ENCODE measurements around the gene MPI.
"Not testable (repeated sequence)": the region's sequence is repeated elsewhere in the genome, so short reads cannot be mapped to it uniquely, and the experiment has no call there.

Gene MPI

DNA sequence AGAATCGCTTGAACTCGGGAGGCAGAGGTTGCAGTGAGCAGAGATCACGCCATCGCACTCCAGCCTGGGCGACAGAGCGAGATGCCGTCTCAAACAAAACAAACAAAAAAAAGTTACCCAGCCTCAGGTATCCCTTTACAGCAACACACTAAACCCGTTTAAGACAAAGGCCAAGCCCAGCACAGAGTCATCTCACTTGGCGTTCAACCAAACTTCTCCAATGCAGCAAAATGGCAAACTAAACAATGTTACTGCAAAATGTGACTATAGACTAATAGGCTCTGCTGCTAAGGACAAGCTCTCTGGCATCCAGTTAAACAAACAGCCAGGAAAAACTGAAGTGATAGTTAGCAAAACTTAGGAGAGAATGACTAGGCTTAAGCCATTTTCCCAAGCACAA is 23.2 kb downstream of the MPI start:
- no peaks in the 10 kb centered on the region for H3K27me3 Mint-ChIP-seq (ENCODE audit: low read depth)
- H3K4me1 Mint-ChIP-seq: no peaks in the 10 kb centered on the region
- H3K27ac Mint-ChIP-seq: no peak overlapping the region
- no peaks in the 10 kb centered on the region for H3K9me3 Mint-ChIP-seq
- TF ChIP-seq, protein P1, sequence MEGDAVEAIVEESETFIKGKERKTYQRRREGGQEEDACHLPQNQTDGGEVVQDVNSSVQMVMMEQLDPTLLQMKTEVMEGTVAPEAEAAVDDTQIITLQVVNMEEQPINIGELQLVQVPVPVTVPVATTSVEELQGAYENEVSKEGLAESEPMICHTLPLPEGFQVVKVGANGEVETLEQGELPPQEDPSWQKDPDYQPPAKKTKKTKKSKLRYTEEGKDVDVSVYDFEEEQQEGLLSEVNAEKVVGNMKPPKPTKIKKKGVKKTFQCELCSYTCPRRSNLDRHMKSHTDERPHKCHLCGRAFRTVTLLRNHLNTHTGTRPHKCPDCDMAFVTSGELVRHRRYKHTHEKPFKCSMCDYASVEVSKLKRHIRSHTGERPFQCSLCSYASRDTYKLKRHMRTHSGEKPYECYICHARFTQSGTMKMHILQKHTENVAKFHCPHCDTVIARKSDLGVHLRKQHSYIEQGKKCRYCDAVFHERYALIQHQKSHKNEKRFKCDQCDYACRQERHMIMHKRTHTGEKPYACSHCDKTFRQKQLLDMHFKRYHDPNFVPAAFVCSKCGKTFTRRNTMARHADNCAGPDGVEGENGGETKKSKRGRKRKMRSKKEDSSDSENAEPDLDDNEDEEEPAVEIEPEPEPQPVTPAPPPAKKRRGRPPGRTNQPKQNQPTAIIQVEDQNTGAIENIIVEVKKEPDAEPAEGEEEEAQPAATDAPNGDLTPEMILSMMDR (IDR thresholded peaks at IDR 0.05; ENCODE audit: unreplicated experiment in 3 of 3): no peak
- no peak overlapping the region for H3K4me3 Mint-ChIP-seq
- peaks cover 43% of the 10 kb centered on the region for H3K36me3 Mint-ChIP-seq (ENCODE audit: low read depth)

DNA sequence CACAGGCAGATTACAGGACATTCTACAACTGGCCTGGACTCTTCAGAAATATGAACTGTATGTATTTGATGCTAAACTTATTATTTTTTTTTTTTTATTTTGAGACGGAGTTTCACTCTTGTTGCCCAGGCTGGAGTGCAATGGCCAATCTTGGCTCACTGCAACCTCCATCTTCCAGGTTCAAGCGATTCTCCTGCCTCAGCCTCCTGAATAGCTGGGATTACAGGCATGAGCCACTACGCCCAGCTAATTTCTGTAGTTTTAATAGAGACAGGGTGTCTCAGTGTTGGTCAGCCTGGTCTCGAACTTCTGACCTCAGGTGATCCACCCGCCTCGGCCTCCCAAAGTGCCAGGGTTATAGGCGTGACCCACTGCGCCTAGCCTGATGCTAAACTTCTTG is 24.0 kb downstream of the MPI start:
- peaks cover 48% of the 10 kb centered on the region for H3K36me3 Mint-ChIP-seq (ENCODE audit: low read depth)
- not testable (repeated sequence) for H3K27ac Mint-ChIP-seq; H3K9me3 Mint-ChIP-seq; H3K4me1 Mint-ChIP-seq; H3K4me3 Mint-ChIP-seq; H3K27me3 Mint-ChIP-seq (ENCODE audit: low read depth)

DNA sequence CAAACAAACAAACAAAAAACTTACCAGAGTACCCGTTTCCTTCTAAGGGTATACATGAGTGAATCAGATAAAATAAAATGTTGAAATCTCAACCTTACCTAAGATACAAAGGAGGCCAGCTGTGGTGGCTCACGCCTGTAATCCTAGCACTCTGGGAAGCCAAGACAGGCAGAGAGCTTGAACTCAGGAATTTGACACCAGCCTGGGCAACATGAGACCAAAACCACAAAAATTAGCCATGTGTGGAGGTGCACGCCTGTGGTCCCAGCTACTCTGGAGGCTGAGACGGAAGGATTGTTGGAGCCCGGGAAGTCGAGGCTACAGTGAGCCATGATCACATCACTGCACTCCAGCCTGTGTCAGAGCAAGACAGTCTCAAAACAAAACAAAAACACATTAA is 27.8 kb downstream of the MPI start:
- TF ChIP-seq, protein P1 (IDR thresholded peaks at IDR 0.05; ENCODE audit: unreplicated experiment in 3 of 3): no peak
- Mint-ChIP-seq H3K27me3 (ENCODE audit: low read depth) (no peaks in the 10 kb centered on the region), H3K36me3 (ENCODE audit: low read depth) (peaks cover 68% of the 10 kb centered on the region), H3K4me1 (no peaks in the 10 kb centered on the region), H3K4me3 (no peak overlapping the region), H3K9me3 (no peaks in the 10 kb centered on the region), H3K27ac (no peak overlapping the region)

DNA sequence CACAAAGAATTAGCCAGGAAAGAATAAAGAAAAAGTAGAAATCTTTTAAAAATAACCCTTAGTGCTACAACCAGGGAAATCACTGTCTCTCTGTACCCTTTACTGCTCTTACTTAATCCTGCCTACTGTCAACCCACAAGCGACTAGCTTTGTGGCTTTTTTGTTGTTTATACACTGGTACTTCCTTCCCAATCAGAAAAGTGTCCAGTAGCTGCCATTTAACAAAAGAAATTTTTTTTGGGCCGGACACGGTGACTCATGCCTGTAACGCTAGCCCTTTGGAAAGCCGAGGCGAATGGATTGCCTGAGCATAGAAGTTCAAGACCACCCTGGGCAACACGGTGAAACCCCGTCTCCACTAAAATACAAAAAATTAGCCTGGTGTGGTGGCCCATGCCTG is 30.6 kb downstream of the MPI start:
- Mint-ChIP-seq H3K9me3 (no peaks in the 10 kb centered on the region), H3K27ac (no peak overlapping the region), H3K27me3 (ENCODE audit: low read depth) (no peaks in the 10 kb centered on the region), H3K4me1 (no peaks in the 10 kb centered on the region), H3K36me3 (ENCODE audit: low read depth) (peaks cover 60% of the 10 kb centered on the region), H3K4me3 (no peak overlapping the region)
- TF ChIP-seq, protein P1 (IDR thresholded peaks at IDR 0.05; ENCODE audit: unreplicated experiment in 3 of 3): no peak

DNA sequence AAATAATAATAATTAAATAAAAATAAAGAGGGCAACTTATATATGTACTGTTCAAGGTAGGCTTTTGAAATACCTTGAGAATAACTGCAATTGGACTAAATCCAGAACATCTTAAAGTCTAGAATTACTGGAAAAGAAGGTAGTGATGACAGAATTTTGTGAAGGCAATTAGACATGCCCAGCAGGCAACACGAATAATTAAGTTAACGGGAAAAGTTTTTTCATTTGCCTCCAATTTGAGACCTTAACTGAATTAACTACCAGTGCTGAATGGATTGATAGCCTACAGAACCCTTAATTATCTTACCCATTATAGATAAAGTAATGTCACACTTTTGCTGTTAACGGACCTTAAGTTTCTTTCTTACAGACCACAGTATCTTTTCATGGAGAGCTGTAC is 34.7 kb downstream of the MPI start:
- Mint-ChIP-seq H3K27ac (no peak overlapping the region), H3K27me3 (ENCODE audit: low read depth) (no peaks in the 10 kb centered on the region), H3K36me3 (ENCODE audit: low read depth) (peaks cover 55% of the 10 kb centered on the region), H3K4me1 (no peaks in the 10 kb centered on the region), H3K4me3 (no peak overlapping the region), H3K9me3 (no peaks in the 10 kb centered on the region)
- TF ChIP-seq, protein P1 (IDR thresholded peaks at IDR 0.05; ENCODE audit: unreplicated experiment in 3 of 3): no peak

DNA sequence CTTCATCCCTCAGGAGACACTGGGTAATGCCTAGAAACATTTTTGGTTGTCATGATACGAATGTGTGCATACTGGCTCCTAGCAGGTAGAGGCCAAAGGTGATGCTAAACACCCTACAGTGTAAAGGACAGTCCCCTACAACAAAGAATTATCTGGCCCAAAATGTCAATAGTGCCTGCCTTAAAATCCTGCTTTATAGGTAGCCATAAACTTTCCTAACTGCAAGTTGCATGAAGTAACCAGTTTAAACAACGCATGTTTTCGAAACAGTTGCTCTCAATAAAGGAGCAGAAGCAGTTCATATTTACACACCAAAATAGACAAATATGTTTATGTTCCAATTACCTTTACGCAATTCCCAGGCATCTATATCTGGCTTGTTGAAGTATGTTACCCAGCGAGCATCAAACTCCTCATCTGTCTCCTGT is 38.9 kb downstream of the MPI start:
- no peak overlapping the region for H3K4me3 Mint-ChIP-seq
- peaks cover 37% of the 10 kb centered on the region for H3K36me3 Mint-ChIP-seq (ENCODE audit: low read depth)
- H3K9me3 Mint-ChIP-seq: no peaks in the 10 kb centered on the region
- no peaks in the 10 kb centered on the region for H3K27me3 Mint-ChIP-seq (ENCODE audit: low read depth)
- H3K4me1 Mint-ChIP-seq: no peaks in the 10 kb centered on the region
- H3K27ac Mint-ChIP-seq: no peak overlapping the region
- TF ChIP-seq, protein P1 (IDR thresholded peaks at IDR 0.05; ENCODE audit: unreplicated experiment in 3 of 3): no peak

All from nephron (organoid).